Measurements from ENCODE around the gene PKNOX2.

The PKNOX2 gene

GRCh38 chr11:125141178-125141577 lies 23.4 kb upstream of the PKNOX2 start:
- no peak for TF ChIP-seq POLR2A (IDR thresholded peaks at IDR 0.05; ENCODE audit: low read length)
- TF ChIP-seq GATA1 (IDR thresholded peaks at IDR 0.05; ENCODE audit: low read depth, low read length): no peak
- no peak for DNase-seq

- peak; percentile 37 to 62 for DNase-seq
- no peak for TF ChIP-seq POLR2A (IDR thresholded peaks at IDR 0.05; ENCODE audit: low read length)
- TF ChIP-seq GATA1 (IDR thresholded peaks at IDR 0.05; ENCODE audit: low read depth, low read length): no peak
Measured at GRCh38 chr11:125141686-125142535, 22.6 kb upstream of the PKNOX2 start.

- DNase-seq: no peak
- TF ChIP-seq GATA1 (IDR thresholded peaks at IDR 0.05; ENCODE audit: low read depth, low read length) (no peak), POLR2A (IDR thresholded peaks at IDR 0.05; ENCODE audit: low read length) (no peak)
Measured at GRCh38 chr11:125146232-125146631, 18.3 kb upstream of the PKNOX2 start.

- no peak for DNase-seq
- TF ChIP-seq GATA1 (IDR thresholded peaks at IDR 0.05; ENCODE audit: low read depth, low read length) (no peak), POLR2A (IDR thresholded peaks at IDR 0.05; ENCODE audit: low read length) (no peak)
Measured at GRCh38 chr11:125147280-125147679, 17.3 kb upstream of the PKNOX2 start.

DNA sequence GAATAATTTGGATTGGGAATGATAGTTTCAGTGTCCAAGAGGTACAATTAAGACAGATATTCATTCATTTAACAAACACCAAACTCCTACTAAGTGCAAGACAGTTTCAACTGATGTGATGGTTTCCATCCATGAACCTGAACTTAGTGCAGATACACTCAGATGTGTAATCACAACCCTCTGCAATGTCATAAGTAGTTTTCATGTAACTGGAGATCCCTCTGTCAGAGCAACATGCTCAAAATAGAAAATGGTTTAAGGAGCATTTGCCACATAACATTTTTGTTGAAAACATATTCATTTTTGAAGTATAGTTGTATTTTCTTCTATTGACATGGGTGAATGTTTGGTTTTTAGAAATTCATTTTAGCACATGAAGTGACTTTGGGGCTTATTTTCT lies 16.5 kb upstream of the PKNOX2 start:
- DNase-seq: no peak
- TF ChIP-seq GATA1 (IDR thresholded peaks at IDR 0.05; ENCODE audit: low read depth, low read length): no peak
- no peak for TF ChIP-seq POLR2A (IDR thresholded peaks at IDR 0.05; ENCODE audit: low read length)

DNA sequence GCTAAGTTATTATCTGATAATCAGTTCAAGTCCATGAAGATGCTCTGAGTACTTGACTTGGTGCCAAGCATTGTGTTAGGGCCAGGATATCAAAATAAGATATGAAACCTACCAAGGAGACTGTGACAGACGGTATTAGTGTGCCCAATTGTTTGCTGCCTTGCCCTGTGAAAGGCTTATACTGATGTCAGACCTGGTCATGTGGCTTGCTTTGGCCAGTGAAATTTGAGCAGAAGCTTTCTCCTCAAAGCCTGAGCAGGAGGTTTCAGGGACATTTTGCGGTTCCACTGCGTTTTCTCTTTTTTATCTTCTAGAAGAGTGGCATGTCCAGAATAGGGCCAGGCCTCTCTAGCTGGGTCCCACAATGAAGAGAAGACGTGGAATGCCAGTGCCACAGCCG lies 15.8 kb upstream of the PKNOX2 start:
- no peak for DNase-seq
- no peak for TF ChIP-seq POLR2A (IDR thresholded peaks at IDR 0.05; ENCODE audit: low read length)
- TF ChIP-seq GATA1 (IDR thresholded peaks at IDR 0.05; ENCODE audit: low read depth, low read length): no peak

DNA sequence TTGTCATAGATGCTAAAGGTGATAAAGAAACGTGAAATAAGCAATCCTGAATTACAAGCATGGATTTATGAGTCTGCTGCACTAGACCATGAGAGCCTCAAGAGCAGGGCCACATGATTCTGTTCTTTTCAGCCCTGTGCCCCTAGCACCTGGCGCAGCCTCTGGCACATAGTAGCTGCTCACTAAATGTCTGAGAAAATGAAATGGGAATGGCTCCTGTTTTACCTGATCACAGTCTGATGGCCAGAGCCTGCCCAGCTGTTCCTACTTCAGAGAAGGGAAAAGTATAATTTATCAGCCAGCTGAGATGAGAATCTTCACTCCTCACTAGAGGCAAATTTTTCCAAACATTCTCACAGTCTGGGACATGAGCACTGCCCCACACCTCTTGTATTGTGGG lies 10.7 kb upstream of the PKNOX2 start:
- no peak for DNase-seq
- TF ChIP-seq POLR2A (IDR thresholded peaks at IDR 0.05; ENCODE audit: low read length) (no peak), GATA1 (IDR thresholded peaks at IDR 0.05; ENCODE audit: low read depth, low read length) (no peak)

DNA sequence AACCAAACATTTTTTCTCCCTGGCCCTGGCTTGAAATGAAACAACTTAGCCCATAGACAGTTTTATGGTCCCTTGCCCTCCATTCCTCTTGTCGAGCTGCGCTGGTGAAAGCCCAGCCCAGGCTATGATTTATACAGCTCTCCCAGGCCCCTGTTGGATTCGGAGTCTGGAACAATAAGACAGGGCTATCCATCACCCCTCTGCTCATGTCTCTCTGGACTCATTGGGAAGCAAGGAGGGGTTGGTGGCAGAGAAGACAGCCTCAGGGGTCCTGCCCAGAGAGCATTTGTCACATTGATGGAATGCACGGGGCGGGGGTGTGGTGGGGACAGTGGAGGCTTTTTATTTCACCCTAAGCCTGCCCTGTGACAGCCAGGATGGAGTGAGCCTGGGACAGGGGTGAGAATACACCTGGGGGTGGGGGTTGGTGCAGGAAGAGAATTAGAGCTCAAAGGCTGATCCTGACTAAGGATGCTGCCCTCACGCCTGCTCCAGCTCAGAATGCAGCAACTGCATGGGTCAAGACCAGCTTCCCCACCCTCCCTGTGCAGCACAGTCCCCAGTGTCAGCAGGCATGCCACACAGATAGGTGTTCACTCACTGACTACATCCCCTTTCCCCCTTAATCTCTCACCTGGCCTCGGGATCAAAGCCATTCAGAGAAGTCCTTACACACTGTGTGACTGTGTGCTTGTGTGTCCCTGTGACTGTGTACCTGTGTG lies 10.0 kb upstream of the PKNOX2 start:
- DNase-seq: no peak
- TF ChIP-seq POLR2A (IDR thresholded peaks at IDR 0.05; ENCODE audit: low read length) (no peak), GATA1 (IDR thresholded peaks at IDR 0.05; ENCODE audit: low read depth, low read length) (no peak)

- TF ChIP-seq POLR2A (IDR thresholded peaks at IDR 0.05; ENCODE audit: low read length) (no peak), GATA1 (IDR thresholded peaks at IDR 0.05; ENCODE audit: low read depth, low read length) (no peak)
- DNase-seq: no peak
Measured at GRCh38 chr11:125155100-125155444, 9.5 kb upstream of the PKNOX2 start.

DNA sequence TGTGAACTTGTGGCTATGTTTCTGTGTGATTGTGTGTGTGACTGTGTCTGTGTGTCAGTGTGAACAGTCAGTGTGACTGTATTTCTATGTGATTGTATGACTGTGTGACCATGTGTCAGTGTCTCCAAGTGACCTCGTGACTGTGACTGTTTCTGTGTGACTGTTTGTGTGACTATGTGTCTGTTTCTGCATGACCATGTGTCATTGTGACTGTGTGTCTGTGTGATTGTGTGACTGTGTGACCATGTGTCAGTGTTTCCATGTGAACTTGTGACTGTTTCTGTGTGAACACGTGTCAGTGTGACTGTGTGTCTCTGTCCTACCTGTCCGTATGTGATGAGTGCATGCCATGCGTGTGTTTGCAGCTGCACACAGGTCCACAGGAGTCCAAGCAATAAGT lies 8.8 kb upstream of the PKNOX2 start:
- TF ChIP-seq POLR2A (IDR thresholded peaks at IDR 0.05; ENCODE audit: low read length) (no peak), GATA1 (IDR thresholded peaks at IDR 0.05; ENCODE audit: low read depth, low read length) (no peak)
- no peak for DNase-seq

DNA sequence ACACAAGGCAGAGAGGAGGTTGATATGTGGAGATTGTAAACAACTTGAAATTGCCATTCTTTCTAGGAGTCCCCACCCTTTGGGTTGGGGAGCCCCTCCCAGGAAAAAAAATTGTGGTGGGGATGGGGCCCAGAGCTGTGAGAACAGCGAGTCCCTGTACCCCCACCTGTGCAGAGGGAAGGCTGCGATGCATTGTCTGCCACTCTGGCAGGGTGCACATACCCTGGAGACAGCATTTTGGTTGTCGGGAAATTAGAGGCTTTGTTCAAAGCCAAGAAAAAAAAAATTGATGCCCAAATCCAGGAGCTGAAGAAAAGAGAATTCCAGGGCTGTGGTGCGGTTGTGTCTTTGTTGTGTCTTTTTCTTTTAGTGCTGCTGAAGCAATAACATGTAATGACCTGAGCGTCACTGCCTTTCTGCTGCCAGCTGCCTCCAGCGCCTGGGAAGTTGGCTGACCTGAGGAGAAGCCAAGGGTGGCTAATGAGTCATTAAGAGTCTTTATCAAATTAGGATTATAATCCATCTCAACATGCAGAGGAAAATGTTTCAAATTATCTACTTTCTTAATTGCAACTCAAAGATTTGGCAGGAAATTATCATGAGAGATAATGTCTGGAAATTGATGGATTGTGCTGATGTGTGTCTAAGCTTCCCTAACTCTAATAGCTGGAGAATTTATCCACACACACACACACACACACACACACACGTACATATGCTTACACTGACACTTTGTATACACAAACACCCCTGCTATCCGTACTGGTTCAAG lies 8.0 kb upstream of the PKNOX2 start:
- TF ChIP-seq GATA1 (IDR thresholded peaks at IDR 0.05; ENCODE audit: low read depth, low read length) (no peak), POLR2A (IDR thresholded peaks at IDR 0.05; ENCODE audit: low read length) (no peak)
- no peak for DNase-seq

DNA sequence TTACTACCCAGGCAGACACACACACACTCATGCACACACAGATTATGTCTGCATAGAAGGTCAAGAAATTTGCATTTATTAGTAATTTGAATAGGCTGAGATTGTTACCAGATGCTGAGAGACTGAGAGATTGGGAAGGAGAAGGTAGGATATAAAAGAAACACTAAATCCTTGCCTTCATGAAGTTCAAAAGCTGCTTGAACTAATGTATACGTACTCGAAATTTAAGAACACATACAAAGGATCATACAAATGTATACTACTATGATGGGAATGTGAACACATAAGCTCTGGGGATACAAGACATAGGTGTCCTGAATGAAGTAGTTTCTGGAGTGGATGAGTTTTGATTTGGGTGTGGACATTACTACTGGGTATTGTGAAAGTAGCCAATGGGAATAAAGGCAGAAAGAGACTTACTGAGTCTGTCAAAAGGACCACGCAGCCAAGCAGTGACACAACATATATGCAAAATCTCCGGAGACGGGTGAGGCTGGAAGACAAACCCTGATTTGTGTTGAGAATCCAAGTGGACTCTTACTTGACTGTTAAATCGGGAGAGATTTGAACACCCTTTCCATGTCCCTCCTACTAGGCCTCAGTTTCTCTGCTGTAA lies 7.3 kb upstream of the PKNOX2 start:
- DNase-seq: no peak
- no peak for TF ChIP-seq GATA1 (IDR thresholded peaks at IDR 0.05; ENCODE audit: low read depth, low read length)
- TF ChIP-seq POLR2A (IDR thresholded peaks at IDR 0.05; ENCODE audit: low read length): no peak

GRCh38 chr11:125157953-125158680 lies 6.4 kb upstream of the PKNOX2 start:
- no peak for DNase-seq
- no peak for TF ChIP-seq POLR2A (IDR thresholded peaks at IDR 0.05; ENCODE audit: low read length)
- TF ChIP-seq GATA1 (IDR thresholded peaks at IDR 0.05; ENCODE audit: low read depth, low read length): no peak
